HCT116 (cell line): ENCODE results near the gene LDLR. TPM values are rescaled to one million over a fixed set of nuclear protein-coding genes. Genes with fewer than 3 reads are reported as not detected.

ENCODE experiments used
- ATAC-seq: fragments of 200-7000 bp; cut with Tn5 transposase; 2 replicates; pipeline ENCODE4 v1.9.1; 2020; ENCODE audit warnings: mild to moderate bottlenecking, moderate library complexity
- BruUV-seq: library from RNA; stranded (reverse); fragments of 400-500 nt; replicated peaks from 2 replicates; lab custom pipeline; 2021; lab: Mats Ljungman, UMichigan
- CTCF ChIA-PET: fragments of 300-600 bp; sonication (Branson Sonifier 250); formaldehyde crosslinking; loops from one replicate; lab custom pipeline; 2021; ENCODE audit warnings: antibody characterized with exemption; lab: Charles Lee
- POLR2A ChIA-PET: fragments of 300-600, 350-600 bp; sonication (Branson Sonifier 250); formaldehyde crosslinking; loops from one replicate; lab custom pipeline; 2021; ENCODE audit warnings: antibody characterized with exemption; lab: Charles Lee
- RAD21 ChIA-PET, 2 experiments: fragments of 300-600 bp; sonication (Branson Sonifier 250); formaldehyde crosslinking; loops; one replicate each; lab custom pipeline; 2023; ENCODE audit warnings: low total read pairs in 2 of 2; ENCODE audit not compliant: uncharacterized antibody in 2 of 2, unreplicated experiment in 2 of 2, low non-redundant PET in 1 of 2; lab: Charles Lee
- DNase-seq: peaks from one replicate; pipeline ENCODE4 v3.0.0-alpha.2; 2010; ENCODE audit warnings: low read depth, low spot score
- H2AFZ ChIP-seq: fragments of 200-600 bp; shearing (Covaris generic), sonication (generic); 2 replicates; pipeline ENCODE4 v1.6.1; 2017; ENCODE audit warnings: low read depth, mixed run types, mixed read lengths, antibody characterized with exemption, low read length; ENCODE audit not compliant: poor library complexity, severe bottlenecking
- H3K27ac ChIP-seq: 2 replicates; pipeline ENCODE4 v1.5.1; 2012; ENCODE audit warnings: low read depth, low read length
- H3K27me3 ChIP-seq: fragments of 200-600 bp; sonication (generic); 2 replicates; pipeline ENCODE4 v1.6.1; 2016; ENCODE audit warnings: mixed run types, low read length, mixed read lengths; ENCODE audit not compliant: insufficient read depth
- H3K36me3 ChIP-seq, 2 experiments: fragments of 200-500 bp in 1 of 2; fragments of 200-600 bp in 1 of 2; sonication (Bioruptor generic) in 1 of 2; sonication (generic) in 1 of 2; 2 replicates each; pipeline versions ENCODE4 v1.5.1 to v1.6.1; 2014 to 2016; ENCODE audit warnings: low read length in 2 of 2, inconsistent platforms in 1 of 2, mixed read lengths in 1 of 2, mixed run types in 1 of 2; ENCODE audit not compliant: insufficient read depth in 2 of 2, control insufficient read depth in 1 of 2
- H3K4me1 ChIP-seq, 2 experiments: fragments of 200-600 bp in 1 of 2; sonication (generic) in 1 of 2; 2 replicates each; pipeline versions ENCODE4 v1.5.1 to v1.6.1; 2012 to 2017; ENCODE audit warnings: low read length in 2 of 2, inconsistent platforms in 1 of 2, mild to moderate bottlenecking in 1 of 2, mixed read lengths in 1 of 2, mixed run types in 1 of 2, moderate library complexity in 1 of 2; ENCODE audit not compliant: insufficient read depth in 2 of 2, control insufficient read depth in 1 of 2
- H3K4me2 ChIP-seq: fragments of 200-600 bp; sonication (generic); 2 replicates; pipeline ENCODE4 v1.6.1; 2017; ENCODE audit warnings: mixed run types, low read length, mixed read lengths
- H3K4me3 ChIP-seq, 2 experiments: fragments of 200-600 bp in 1 of 2; sonication (generic) in 1 of 2; replicated peaks in 1 of 2; 2 replicates each; pipeline ENCODE4 v1.5.1; 2011 to 2016; ENCODE audit warnings: low read length in 2 of 2, control low read depth in 1 of 2, low read depth in 1 of 2, mild to moderate bottlenecking in 1 of 2, mixed read lengths in 1 of 2, mixed run types in 1 of 2
- H3K79me2 ChIP-seq: fragments of 200-600 bp; sonication (generic); 2 replicates; pipeline ENCODE4 v1.6.1; 2017; ENCODE audit warnings: mild to moderate bottlenecking, mixed run types, low read length, moderate library complexity, mixed read lengths; ENCODE audit not compliant: insufficient read depth
- H3K9ac ChIP-seq: fragments of 200-600 bp; sonication (generic); 2 replicates; pipeline ENCODE4 v1.6.1; 2016; ENCODE audit warnings: low read length, mixed read lengths
- H3K9me2 ChIP-seq: fragments of 200-600 bp; sonication (generic), shearing (Covaris generic); 2 replicates; pipeline ENCODE4 v1.6.1; 2017; ENCODE audit warnings: mixed run types, mild to moderate bottlenecking, moderate library complexity; ENCODE audit not compliant: insufficient read depth
- H3K9me3 ChIP-seq, 2 experiments: fragments of 200-500 bp in 1 of 2; fragments of 200-600 bp in 1 of 2; sonication (Bioruptor generic) in 1 of 2; sonication (generic) in 1 of 2; 2 replicates each; pipeline ENCODE4 v1.6.1; 2014 to 2017; ENCODE audit warnings: low read length in 2 of 2, mixed read lengths in 2 of 2, inconsistent platforms in 1 of 2, low read depth in 1 of 2, mild to moderate bottlenecking in 1 of 2, mixed run types in 1 of 2, moderate library complexity in 1 of 2; ENCODE audit not compliant: control insufficient read depth in 1 of 2, insufficient read depth in 1 of 2
- H4K20me1 ChIP-seq: fragments of 200-600 bp; sonication (generic), shearing (Covaris generic); 2 replicates; pipeline ENCODE4 v1.6.1; 2017; ENCODE audit warnings: mixed run types, mild to moderate bottlenecking, moderate library complexity; ENCODE audit not compliant: insufficient read depth
- EGR1 ChIP-seq: IDR thresholded peaks from 2 replicates; pipeline ENCODE4 v1.6.1; 2012; ENCODE audit warnings: low read depth
- JUND ChIP-seq: IDR thresholded peaks from 2 replicates; pipeline ENCODE4 v1.6.1; 2012
- POLR2AphosphoS5 ChIP-seq: IDR thresholded peaks from 2 replicates; pipeline ENCODE4 v1.6.1; 2011; ENCODE audit warnings: mild to moderate bottlenecking, low read depth, low read length, moderate library complexity
- SIN3A ChIP-seq: IDR thresholded peaks from 2 replicates; pipeline ENCODE4 v1.6.1; 2012; ENCODE audit warnings: low read depth
- SRF ChIP-seq: IDR thresholded peaks from 2 replicates; pipeline ENCODE4 v1.6.1; 2012; ENCODE audit warnings: low read depth
- TCF7L2 ChIP-seq: IDR thresholded peaks from 2 replicates; pipeline ENCODE4 v1.7.0; 2011; ENCODE audit warnings: borderline replicate concordance, inconsistent platforms; ENCODE audit not compliant: insufficient read depth, insufficient read length; ENCODE audit errors: extremely low read depth
- YY1 ChIP-seq: IDR thresholded peaks from 2 replicates; pipeline ENCODE4 v1.6.1; 2011; ENCODE audit warnings: low read length, low read depth, moderate library complexity, mild to moderate bottlenecking; ENCODE audit not compliant: insufficient replicate concordance; ENCODE audit errors: extremely low read depth
- ZFX ChIP-seq: fragments of 450-650 bp; IDR thresholded peaks from 2 replicates; pipeline ENCODE4 v1.6.1; 2017
- intact Hi-C: fragments of 100-400 bp; cut with micrococcal nuclease; formaldehyde crosslinking; loops from 2 replicates; pipeline ENCODE4 v1.10.0; 2022
- total RNA-seq: library from RNA; stranded (reverse); gene quantifications from one replicate; pipeline ENCODE4 v1.2.1, GENCODE V29; 2021; ENCODE audit not compliant: unreplicated experiment
- TF ChIP-seq, protein P1 (sequence below): IDR thresholded peaks from 2 replicates; pipeline ENCODE4 v1.6.1; 2012; ENCODE audit warnings: low read depth
- TF ChIP-seq, protein P2 (sequence below), 3 experiments: fragments of 200-600 bp in 1 of 3; sonication (generic) in 1 of 3; IDR thresholded peaks in 2 of 3; conservative IDR thresholded peaks in 1 of 3; 2 replicates each; pipeline ENCODE4 v1.5.1; 2012 to 2017; ENCODE audit warnings: low read depth in 2 of 3, low read length in 2 of 3, antibody characterized with exemption in 1 of 3, borderline replicate concordance in 1 of 3, control low read depth in 1 of 3, mild to moderate bottlenecking in 1 of 3, mixed read lengths in 1 of 3, mixed run types in 1 of 3, moderate library complexity in 1 of 3; ENCODE audit not compliant: insufficient read depth in 1 of 3
- TF ChIP-seq, protein P3 (sequence below): IDR thresholded peaks from 2 replicates; pipeline ENCODE4 v1.6.1; 2011; ENCODE audit warnings: mild to moderate bottlenecking, low read length, moderate library complexity; ENCODE audit not compliant: insufficient replicate concordance; ENCODE audit errors: extremely low read depth
- TF ChIP-seq, protein P4 (sequence below): IDR thresholded peaks from 2 replicates; pipeline ENCODE4 v1.6.1; 2012
- TF ChIP-seq, protein P5 (sequence below): IDR thresholded peaks from 2 replicates; pipeline ENCODE4 v1.6.1; 2012

Gene LDLR
- total RNA-seq, 1 experiment from 2014 or later, result 92.4 TPM

DNA sequence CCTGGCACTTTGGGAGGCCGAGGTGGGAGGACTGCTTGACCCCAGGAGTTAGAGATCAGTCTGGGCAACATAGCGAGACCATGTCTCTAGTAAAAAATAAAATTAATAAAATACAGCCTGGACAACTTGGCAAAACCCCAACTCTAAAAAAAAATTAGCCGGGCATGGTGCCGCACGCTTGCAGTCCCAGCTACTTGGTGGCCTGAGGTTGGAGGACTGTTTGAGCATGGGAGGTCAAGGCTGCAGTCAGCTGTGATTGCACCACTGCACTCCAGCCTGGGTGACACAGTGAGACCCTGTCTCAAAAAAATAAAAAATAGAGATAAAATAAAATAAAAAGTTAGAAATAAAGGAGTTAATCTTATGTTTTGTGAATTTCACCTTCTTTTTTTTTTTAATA lies 81.9 kb downstream of the LDLR start (continued):
- TF ChIP-seq, protein P1, sequence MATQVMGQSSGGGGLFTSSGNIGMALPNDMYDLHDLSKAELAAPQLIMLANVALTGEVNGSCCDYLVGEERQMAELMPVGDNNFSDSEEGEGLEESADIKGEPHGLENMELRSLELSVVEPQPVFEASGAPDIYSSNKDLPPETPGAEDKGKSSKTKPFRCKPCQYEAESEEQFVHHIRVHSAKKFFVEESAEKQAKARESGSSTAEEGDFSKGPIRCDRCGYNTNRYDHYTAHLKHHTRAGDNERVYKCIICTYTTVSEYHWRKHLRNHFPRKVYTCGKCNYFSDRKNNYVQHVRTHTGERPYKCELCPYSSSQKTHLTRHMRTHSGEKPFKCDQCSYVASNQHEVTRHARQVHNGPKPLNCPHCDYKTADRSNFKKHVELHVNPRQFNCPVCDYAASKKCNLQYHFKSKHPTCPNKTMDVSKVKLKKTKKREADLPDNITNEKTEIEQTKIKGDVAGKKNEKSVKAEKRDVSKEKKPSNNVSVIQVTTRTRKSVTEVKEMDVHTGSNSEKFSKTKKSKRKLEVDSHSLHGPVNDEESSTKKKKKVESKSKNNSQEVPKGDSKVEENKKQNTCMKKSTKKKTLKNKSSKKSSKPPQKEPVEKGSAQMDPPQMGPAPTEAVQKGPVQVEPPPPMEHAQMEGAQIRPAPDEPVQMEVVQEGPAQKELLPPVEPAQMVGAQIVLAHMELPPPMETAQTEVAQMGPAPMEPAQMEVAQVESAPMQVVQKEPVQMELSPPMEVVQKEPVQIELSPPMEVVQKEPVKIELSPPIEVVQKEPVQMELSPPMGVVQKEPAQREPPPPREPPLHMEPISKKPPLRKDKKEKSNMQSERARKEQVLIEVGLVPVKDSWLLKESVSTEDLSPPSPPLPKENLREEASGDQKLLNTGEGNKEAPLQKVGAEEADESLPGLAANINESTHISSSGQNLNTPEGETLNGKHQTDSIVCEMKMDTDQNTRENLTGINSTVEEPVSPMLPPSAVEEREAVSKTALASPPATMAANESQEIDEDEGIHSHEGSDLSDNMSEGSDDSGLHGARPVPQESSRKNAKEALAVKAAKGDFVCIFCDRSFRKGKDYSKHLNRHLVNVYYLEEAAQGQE, result no peak
- TF ChIP-seq, protein P2, sequence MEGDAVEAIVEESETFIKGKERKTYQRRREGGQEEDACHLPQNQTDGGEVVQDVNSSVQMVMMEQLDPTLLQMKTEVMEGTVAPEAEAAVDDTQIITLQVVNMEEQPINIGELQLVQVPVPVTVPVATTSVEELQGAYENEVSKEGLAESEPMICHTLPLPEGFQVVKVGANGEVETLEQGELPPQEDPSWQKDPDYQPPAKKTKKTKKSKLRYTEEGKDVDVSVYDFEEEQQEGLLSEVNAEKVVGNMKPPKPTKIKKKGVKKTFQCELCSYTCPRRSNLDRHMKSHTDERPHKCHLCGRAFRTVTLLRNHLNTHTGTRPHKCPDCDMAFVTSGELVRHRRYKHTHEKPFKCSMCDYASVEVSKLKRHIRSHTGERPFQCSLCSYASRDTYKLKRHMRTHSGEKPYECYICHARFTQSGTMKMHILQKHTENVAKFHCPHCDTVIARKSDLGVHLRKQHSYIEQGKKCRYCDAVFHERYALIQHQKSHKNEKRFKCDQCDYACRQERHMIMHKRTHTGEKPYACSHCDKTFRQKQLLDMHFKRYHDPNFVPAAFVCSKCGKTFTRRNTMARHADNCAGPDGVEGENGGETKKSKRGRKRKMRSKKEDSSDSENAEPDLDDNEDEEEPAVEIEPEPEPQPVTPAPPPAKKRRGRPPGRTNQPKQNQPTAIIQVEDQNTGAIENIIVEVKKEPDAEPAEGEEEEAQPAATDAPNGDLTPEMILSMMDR (IDR thresholded peaks at IDR 0.05 in 2 of 3, conservative IDR thresholded peaks at IDR 0.05 in 1 of 3; ENCODE audit: borderline replicate concordance in 1 of 3, insufficient read depth in 1 of 3, low read depth in 2 of 3, low read length in 2 of 3), result no peak
- no peak for TF ChIP-seq SRF
- no peak for TF ChIP-seq EGR1
- no peak for TF ChIP-seq SIN3A

DNA sequence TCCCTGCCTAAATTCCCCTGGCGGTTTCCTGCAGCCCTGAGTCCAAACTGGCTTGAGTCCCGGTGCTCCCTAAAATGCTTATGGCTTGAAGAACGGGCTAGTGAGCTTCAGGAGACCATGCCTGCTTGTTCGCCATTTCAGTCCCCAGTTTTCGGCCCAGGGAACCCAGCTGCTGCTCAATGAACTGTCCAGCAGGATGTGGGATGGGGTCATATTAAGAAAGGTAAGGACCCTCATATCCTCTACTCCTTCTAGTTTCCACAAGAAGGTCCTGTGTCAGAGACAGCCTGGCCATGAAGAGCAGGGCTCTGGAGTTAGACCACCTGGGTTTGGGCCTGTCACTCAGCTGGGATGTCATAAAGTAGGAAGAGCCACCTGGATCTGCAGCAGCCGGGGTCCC lies 83.3 kb downstream of the LDLR start:
- ChIA-PET RAD21 (no interaction called here), CTCF (no interaction called here), POLR2A (interaction anchor here (1.4 kb wide), 1 partner anchor 10 kb away, joined by 3 read pairs; no protein-coding TSS in a partner anchor)
- H3K79me2 ChIP-seq, result no peaks in the 10 kb centered on the region
- peaks cover 0 to 16% of the 10 kb centered on the region in 2 experiments; a peak in 1 of 4 replicates for H3K4me1 ChIP-seq
- ATAC-seq (no peak), DNase-seq (no peak)
- intact Hi-C loops, result no loop called here
- no peak overlapping the region for H3K9ac ChIP-seq
- no peaks in the 10 kb centered on the region for H3K9me3 ChIP-seq
- H3K36me3 ChIP-seq, result peaks cover 0 to 14% of the 10 kb centered on the region in 2 experiments; a peak in 2 of 4 replicates
- H3K4me3 ChIP-seq, result no peak overlapping the region
- no peak overlapping the region for H3K4me2 ChIP-seq
- no peaks in the 10 kb centered on the region for H4K20me1 ChIP-seq
- no peaks in the 10 kb centered on the region for H3K9me2 ChIP-seq
- no peaks in the 10 kb centered on the region for H3K27me3 ChIP-seq
- no TSS peak for BruUV-seq
- H2AFZ ChIP-seq, result no peak overlapping the region
- no peak overlapping the region for H3K27ac ChIP-seq
- TF ChIP-seq, protein P2 (IDR thresholded peaks at IDR 0.05 in 2 of 3, conservative IDR thresholded peaks at IDR 0.05 in 1 of 3; ENCODE audit: borderline replicate concordance in 1 of 3, insufficient read depth in 1 of 3, low read depth in 2 of 3, low read length in 2 of 3), result no peak
- TF ChIP-seq POLR2AphosphoS5 (no peak), ZFX (no peak), YY1 (no peak), TCF7L2 (no peak), JUND (no peak), SIN3A (no peak), SRF (no peak)
- TF ChIP-seq, protein P3, sequence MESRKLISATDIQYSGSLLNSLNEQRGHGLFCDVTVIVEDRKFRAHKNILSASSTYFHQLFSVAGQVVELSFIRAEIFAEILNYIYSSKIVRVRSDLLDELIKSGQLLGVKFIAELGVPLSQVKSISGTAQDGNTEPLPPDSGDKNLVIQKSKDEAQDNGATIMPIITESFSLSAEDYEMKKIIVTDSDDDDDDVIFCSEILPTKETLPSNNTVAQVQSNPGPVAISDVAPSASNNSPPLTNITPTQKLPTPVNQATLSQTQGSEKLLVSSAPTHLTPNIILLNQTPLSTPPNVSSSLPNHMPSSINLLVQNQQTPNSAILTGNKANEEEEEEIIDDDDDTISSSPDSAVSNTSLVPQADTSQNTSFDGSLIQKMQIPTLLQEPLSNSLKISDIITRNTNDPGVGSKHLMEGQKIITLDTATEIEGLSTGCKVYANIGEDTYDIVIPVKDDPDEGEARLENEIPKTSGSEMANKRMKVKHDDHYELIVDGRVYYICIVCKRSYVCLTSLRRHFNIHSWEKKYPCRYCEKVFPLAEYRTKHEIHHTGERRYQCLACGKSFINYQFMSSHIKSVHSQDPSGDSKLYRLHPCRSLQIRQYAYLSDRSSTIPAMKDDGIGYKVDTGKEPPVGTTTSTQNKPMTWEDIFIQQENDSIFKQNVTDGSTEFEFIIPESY, result no peak
- TF ChIP-seq, protein P4, sequence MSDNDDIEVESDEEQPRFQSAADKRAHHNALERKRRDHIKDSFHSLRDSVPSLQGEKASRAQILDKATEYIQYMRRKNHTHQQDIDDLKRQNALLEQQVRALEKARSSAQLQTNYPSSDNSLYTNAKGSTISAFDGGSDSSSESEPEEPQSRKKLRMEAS, result no peak
- TF ChIP-seq, protein P5, sequence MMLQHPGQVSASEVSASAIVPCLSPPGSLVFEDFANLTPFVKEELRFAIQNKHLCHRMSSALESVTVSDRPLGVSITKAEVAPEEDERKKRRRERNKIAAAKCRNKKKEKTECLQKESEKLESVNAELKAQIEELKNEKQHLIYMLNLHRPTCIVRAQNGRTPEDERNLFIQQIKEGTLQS, result no peak
